Measurements from ENCODE around the gene TTF1.

GRCh38 chr9:132328580-132328979 is 78.1 kb downstream of the TTF1 start:
- TF ChIP-seq POLR2AphosphoS5 (IDR thresholded peaks at IDR 0.05; ENCODE audit: insufficient read depth in 1 of 2, low read depth in 1 of 2) (no peak), POLR2A (IDR thresholded peaks at IDR 0.05) (no peak), CTCF (IDR thresholded peaks at IDR 0.05) (no peak)

Data from vagina (tissue), 2 donors.